B cell (primary cell): ENCODE measurements around the gene ZFAND6. TPM values are rescaled to one million over a fixed set of nuclear protein-coding genes. Genes with fewer than 3 reads are reported as not detected.

ENCODE experiments used
- ATAC-seq: fragments of 200-7000 bp; cut with Tn5 transposase; one replicate; pipeline ENCODE4 v1.10.0; 2021; ENCODE audit warnings: low read depth, mild to moderate bottlenecking, moderate number of reproducible peaks, moderate library complexity
- CTCF ChIA-PET: fragments of 350-600 bp; sonication (Branson Sonifier 250); formaldehyde crosslinking; loops from one replicate; lab custom pipeline; 2021; ENCODE audit warnings: antibody characterized with exemption, inconsistent platforms; lab: Charles Lee
- POLR2A ChIA-PET: fragments of 350-600 bp; sonication (Branson Sonifier 250); formaldehyde crosslinking; loops from one replicate; lab custom pipeline; 2021; ENCODE audit warnings: antibody characterized with exemption; lab: Charles Lee
- DNase-seq: peaks from one replicate; pipeline ENCODE4 v3.0.0; 2013
- H2AFZ ChIP-seq: 2 replicates; pipeline ENCODE4 v1.6.1; 2012; ENCODE audit warnings: mild to moderate bottlenecking, low read depth, low read length; ENCODE audit not compliant: insufficient read depth, poor library complexity, severe bottlenecking
- H3K27ac ChIP-seq, 2 donors: 1 replicate in 1 of 2; 2 replicates in 1 of 2; pipeline ENCODE4 v1.5.1; 2012 to 2013; ENCODE audit warnings: low read length in 2 of 2, mild to moderate bottlenecking in 2 of 2, moderate library complexity in 1 of 2
- H3K27me3 ChIP-seq, 4 experiments: fragments of 200-600 bp in 1 of 4; sonication (generic) in 1 of 4; replicated peaks in 1 of 4; 1 replicate in 2 of 4; 2 replicates in 2 of 4; pipeline versions ENCODE4 v1.6.1 to v1.7.0; 2013 to 2016; ENCODE audit warnings: low read length in 3 of 4, mild to moderate bottlenecking in 2 of 4, mixed read lengths in 1 of 4, moderate library complexity in 1 of 4; ENCODE audit not compliant: insufficient read depth in 4 of 4, control insufficient read depth in 3 of 4; ENCODE audit errors: control extremely low read depth in 1 of 4
- H3K36me3 ChIP-seq, 2 experiments: replicated peaks in 1 of 2; 1 replicate in 1 of 2; 2 replicates in 1 of 2; pipeline versions ENCODE4 v1.6.1 to v1.7.1; 2013; ENCODE audit warnings: low read length in 1 of 2; ENCODE audit not compliant: insufficient read depth in 2 of 2, control insufficient read depth in 1 of 2; ENCODE audit errors: control extremely low read depth in 1 of 2, extremely low read depth in 1 of 2
- H3K4me1 ChIP-seq, 2 donors: fragments of 200-600 bp in 1 of 2; sonication (generic) in 1 of 2; 1 replicate in 1 of 2; 2 replicates in 1 of 2; pipeline versions ENCODE4 v1.5.1 to v1.6.1; 2013 to 2017; ENCODE audit warnings: low read length in 2 of 2; ENCODE audit not compliant: control insufficient read depth in 2 of 2, insufficient read depth in 2 of 2
- H3K4me2 ChIP-seq: replicated peaks from 2 replicates; pipeline ENCODE3; 2012; ENCODE audit warnings: mild to moderate bottlenecking, low read depth, low read length; ENCODE audit not compliant: poor library complexity, severe bottlenecking
- H3K4me3 ChIP-seq, 5 experiments: fragments of 200-600 bp in 1 of 5; sonication (generic) in 1 of 5; 1 replicate in 3 of 5; 2 replicates in 2 of 5; pipeline versions ENCODE4 v1.5.1 to v1.7.0; 2011 to 2016; ENCODE audit warnings: low read length in 4 of 5, mild to moderate bottlenecking in 4 of 5, low read depth in 2 of 5, control low read depth in 1 of 5, moderate library complexity in 1 of 5; ENCODE audit not compliant: insufficient read depth in 1 of 5; ENCODE audit errors: control extremely low read depth in 1 of 5, extremely low read depth in 1 of 5
- H3K79me2 ChIP-seq: fragments of 200-600 bp; sonication (generic); one replicate; pipeline ENCODE4 v1.6.0; 2016; ENCODE audit warnings: low read length; ENCODE audit not compliant: control insufficient read depth, insufficient read depth
- H3K9ac ChIP-seq: fragments of 200-600 bp; sonication (generic); 2 replicates; pipeline ENCODE4 v1.6.1; 2017; ENCODE audit warnings: mild to moderate bottlenecking, low read length, moderate library complexity
- H3K9me3 ChIP-seq, 3 donors: one replicate each; pipeline versions ENCODE4 v1.6.1 to v1.7.1; 2013; ENCODE audit warnings: low read length in 2 of 3; ENCODE audit not compliant: control insufficient read depth in 2 of 3, insufficient read depth in 1 of 3; ENCODE audit errors: control extremely low read depth in 1 of 3
- H4K20me1 ChIP-seq: 2 replicates; pipeline ENCODE4 v1.6.0; 2012; ENCODE audit warnings: mild to moderate bottlenecking, low read length; ENCODE audit not compliant: insufficient read depth, control insufficient read depth, poor library complexity, severe bottlenecking
- H3K27ac Mint-ChIP-seq: one replicate; pipeline ENCODE4 v1.8.0; 2021; ENCODE audit warnings: mixed read lengths
- H3K27me3 Mint-ChIP-seq: one replicate; pipeline ENCODE4 v1.8.0; 2021; ENCODE audit warnings: mixed read lengths
- H3K4me1 Mint-ChIP-seq: one replicate; pipeline ENCODE4 v1.8.0; 2021; ENCODE audit warnings: mixed read lengths
- H3K4me3 Mint-ChIP-seq: one replicate; pipeline ENCODE4 v1.8.0; 2021; ENCODE audit warnings: mixed read lengths
- H3K9me3 Mint-ChIP-seq: one replicate; pipeline ENCODE4 v1.8.0; 2022; ENCODE audit warnings: mixed read lengths; ENCODE audit not compliant: insufficient read depth
- CTCF ChIP-seq: fragments of 200-600 bp; IDR thresholded peaks from one replicate; pipeline ENCODE4 v1.8.0; 2022; ENCODE audit warnings: antibody characterized with exemption, mild to moderate bottlenecking
- EZH2 ChIP-seq: IDR thresholded peaks from 2 replicates; pipeline ENCODE4 v1.6.1; 2012; ENCODE audit warnings: borderline replicate concordance, low read depth, mild to moderate bottlenecking, moderate library complexity, low read length; ENCODE audit not compliant: insufficient read depth, poor library complexity, severe bottlenecking
- WGBS: methylation state at CpG from one replicate; pipeline ENCODE4 v1.1.5; 2013; ENCODE audit warnings: missing lambda C conversion rate; ENCODE audit not compliant: insufficient coverage; 5-methylcytosine and 5-hydroxymethylcytosine counted together
- intact Hi-C: fragments of 100-400 bp; cut with micrococcal nuclease; formaldehyde crosslinking; loops from one replicate; pipeline ENCODE4 v1.10.0; 2022
- polyA plus RNA-seq: library from polyadenylated mRNA; depleted of rRNA; stranded (reverse); fragments of >200 nt; gene quantifications from 2 replicates; pipeline ENCODE4 v1.2.3, GENCODE V29; 2012
- total RNA-seq, 2 donors: library from RNA; stranded (reverse); fragments of 120-200 nt in 1 of 2; gene quantifications; 1 replicate in 1 of 2; 2 replicates in 1 of 2; pipeline versions ENCODE4 v1.2.3 to v1.2.4, GENCODE V29; 2013 to 2022

Gene ZFAND6
- total and polyA plus RNA-seq, 2 donors (not counting 1 experiment from before 2014, with no cell fraction given): 60.6 to 144 TPM

DNA sequence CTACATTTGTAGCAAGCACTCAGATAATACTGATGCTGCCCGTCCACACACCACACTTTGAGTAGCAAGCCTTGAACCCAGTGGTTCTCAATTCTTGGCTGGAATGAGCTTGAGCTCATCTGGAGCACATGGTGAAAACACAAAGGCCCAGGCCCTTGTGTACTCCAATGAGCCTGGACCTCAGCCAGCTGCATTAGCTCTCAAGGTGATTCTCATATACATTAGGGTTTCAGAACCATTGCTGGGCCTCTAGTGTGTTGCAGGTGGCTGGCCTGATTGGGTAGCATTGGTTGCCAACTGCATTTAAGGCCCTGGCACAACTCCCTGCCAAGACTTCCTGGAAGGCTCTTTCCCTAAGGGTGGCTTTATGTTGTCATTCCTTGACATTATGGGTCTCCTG is 23.4 kb upstream of the ZFAND6 start:
- no peak overlapping the region for H3K4me3 ChIP-seq
- no peak for ATAC-seq
- H3K9me3 Mint-ChIP-seq: no peaks in the 10 kb centered on the region
- intact Hi-C loops: no loop called here
- H3K27ac Mint-ChIP-seq: no peak overlapping the region
- POLR2A ChIA-PET: no interaction called here
- H3K27me3 ChIP-seq: no peaks in the 10 kb centered on the region
- H3K36me3 ChIP-seq: no peaks in the 10 kb centered on the region
- peaks cover 28 to 37% of the 10 kb centered on the region in 2 donors for H3K4me1 ChIP-seq
- no peak for TF ChIP-seq CTCF
- no peak for TF ChIP-seq EZH2
- no peak overlapping the region for H3K27ac ChIP-seq
- H3K9me3 ChIP-seq: peaks cover 0 to 3% (median 0%) of the 10 kb centered on the region in 3 donors
- 100% methylated on average over 1 of the region's 1 CpG for WGBS
- no peaks in the 10 kb centered on the region for H3K27me3 Mint-ChIP-seq
- no peak overlapping the region for H2AFZ ChIP-seq
- CTCF ChIA-PET: interaction anchor here (1.0 kb wide), 1 partner anchor 116 kb away, joined by 3 read pairs; no protein-coding TSS in a partner anchor
- H3K4me1 Mint-ChIP-seq: peaks cover 43% of the 10 kb centered on the region
- no peak overlapping the region for H3K4me3 Mint-ChIP-seq
- H4K20me1 ChIP-seq: no peaks in the 10 kb centered on the region
- H3K4me2 ChIP-seq: no peak overlapping the region
- H3K79me2 ChIP-seq: no peaks in the 10 kb centered on the region
- no peak for DNase-seq
- no peak overlapping the region for H3K9ac ChIP-seq

- Histone ChIP-seq H3K4me2 (no peak overlapping the region), H3K9ac (no peak overlapping the region), H3K9me3 (peaks cover 0 to 3% (median 0%) of the 10 kb centered on the region in 3 donors), H3K36me3 (no peaks in the 10 kb centered on the region), H4K20me1 (no peaks in the 10 kb centered on the region), H3K27me3 (no peaks in the 10 kb centered on the region), H3K4me3 (no peak overlapping the region), H2AFZ (no peak overlapping the region), H3K79me2 (no peaks in the 10 kb centered on the region), H3K4me1 (no peaks in the 10 kb centered on the region), H3K27ac (no peak overlapping the region)
- DNase-seq (no peak), ATAC-seq (no peak)
- 100% methylated on average over 1 of the region's 3 CpGs for WGBS
- H3K27me3 Mint-ChIP-seq: no peaks in the 10 kb centered on the region
- H3K4me3 Mint-ChIP-seq: no peak overlapping the region
- POLR2A ChIA-PET: no interaction called here
- intact Hi-C loops: no loop called here
- CTCF ChIA-PET: no interaction called here
- no peak overlapping the region for H3K27ac Mint-ChIP-seq
- no peaks in the 10 kb centered on the region for H3K4me1 Mint-ChIP-seq
- TF ChIP-seq EZH2 (no peak), CTCF (no peak)
- H3K9me3 Mint-ChIP-seq: no peaks in the 10 kb centered on the region
These were observed 17.8 kb upstream of the ZFAND6 start for GRCh38 chr15:80041494-80042253.
